H1 (cell line): ENCODE results near the gene ASB17. TPM values are rescaled to one million over a fixed set of nuclear protein-coding genes. Genes with fewer than 3 reads are reported as not detected.

Source experiments
- CTCF ChIA-PET: fragments of 300-600 bp; sonication (Branson Sonifier 250); formaldehyde crosslinking; loops from one replicate; lab custom pipeline; 2021; ENCODE audit not compliant: partially characterized antibody; lab: Charles Lee
- POLR2A ChIA-PET: fragments of 300-600 bp; sonication (Branson Sonifier 250); formaldehyde crosslinking; loops from one replicate; lab custom pipeline; 2021; ENCODE audit warnings: inconsistent platforms; ENCODE audit not compliant: partially characterized antibody; lab: Charles Lee
- DNase-seq, 2 experiments: peaks; one replicate each; pipeline versions ENCODE4 v3.0.0 to v3.0.0-alpha.2; 2010 to 2022; ENCODE audit warnings: low spot score in 2 of 2, low read depth in 1 of 2, mixed read lengths in 1 of 2
- FAIRE-seq: peaks from 2 replicates; lab custom pipeline; 2011; peaks lifted over from hg19 to GRCh38; lab: Jason Lieb, UNC
- H2AFZ ChIP-seq: 2 replicates; pipeline ENCODE4 v1.8.1; 2012; ENCODE audit warnings: low read length, inconsistent platforms
- H2AK5ac ChIP-seq: 2 replicates; pipeline ENCODE4 v1.6.1; 2013; ENCODE audit warnings: low read depth, low read length
- H2BK120ac ChIP-seq: replicated peaks from 2 replicates; pipeline ENCODE3; 2013; ENCODE audit warnings: low read depth, low read length, inconsistent platforms
- H2BK12ac ChIP-seq: 2 replicates; pipeline ENCODE4 v1.6.1; 2013; ENCODE audit warnings: low read depth, low read length
- H2BK15ac ChIP-seq: 2 replicates; pipeline ENCODE4 v1.6.1; 2013; ENCODE audit warnings: low read length
- H2BK20ac ChIP-seq: 2 replicates; pipeline ENCODE4 v1.6.1; 2013; ENCODE audit warnings: low read length
- H2BK5ac ChIP-seq: 2 replicates; pipeline ENCODE4 v1.6.1; 2013; ENCODE audit warnings: low read depth, low read length
- H3K14ac ChIP-seq: 2 replicates; pipeline ENCODE4 v1.6.1; 2013; ENCODE audit warnings: inconsistent platforms; ENCODE audit not compliant: insufficient read length
- H3K18ac ChIP-seq: 2 replicates; pipeline ENCODE4 v1.6.1; 2013; ENCODE audit warnings: low read length; ENCODE audit errors: extremely low read depth
- H3K23ac ChIP-seq: 2 replicates; pipeline ENCODE4 v1.6.1; 2013; ENCODE audit warnings: inconsistent platforms; ENCODE audit not compliant: insufficient read length
- H3K23me2 ChIP-seq: 2 replicates; pipeline ENCODE4 v1.6.1; 2013; ENCODE audit warnings: low read depth, low read length
- H3K27ac ChIP-seq: 2 replicates; pipeline ENCODE4 v1.6.1; 2011; ENCODE audit warnings: low read depth, low read length, inconsistent platforms
- H3K27me3 ChIP-seq, 4 experiments: replicated peaks in 1 of 4; 1 replicate in 1 of 4; 2 replicates in 3 of 4; pipeline versions ENCODE4 v1.6.1 to v1.8.1; 2011 to 2013; ENCODE audit warnings: low read length in 3 of 4, mild to moderate bottlenecking in 3 of 4, inconsistent platforms in 2 of 4, mixed read lengths in 2 of 4, moderate library complexity in 1 of 4; ENCODE audit not compliant: control insufficient read depth in 3 of 4, insufficient read depth in 3 of 4; ENCODE audit errors: extremely low read depth in 1 of 4
- H3K36me3 ChIP-seq, 4 experiments: 2 replicates each; pipeline versions ENCODE4 v1.6.1 to v1.8.1; 2011 to 2013; ENCODE audit warnings: mild to moderate bottlenecking in 4 of 4, low read length in 3 of 4, moderate library complexity in 2 of 4, control low read depth in 1 of 4, inconsistent platforms in 1 of 4; ENCODE audit not compliant: insufficient read depth in 4 of 4, control insufficient read depth in 2 of 4
- H3K4ac ChIP-seq: replicated peaks from 2 replicates; pipeline ENCODE3; 2013; ENCODE audit warnings: low read length, low read depth, mixed read lengths, inconsistent platforms; ENCODE audit not compliant: insufficient read length
- H3K4me1 ChIP-seq, 4 experiments: replicated peaks in 1 of 4; 1 replicate in 1 of 4; 2 replicates in 3 of 4; pipeline versions ENCODE4 v1.6.1 to v1.8.1; 2011 to 2013; ENCODE audit warnings: low read length in 3 of 4, inconsistent platforms in 2 of 4, mixed read lengths in 1 of 4; ENCODE audit not compliant: insufficient read depth in 4 of 4, control insufficient read depth in 3 of 4
- H3K4me2 ChIP-seq, 2 experiments: 2 replicates each; pipeline versions ENCODE4 v1.6.1 to v1.8.1; 2011 to 2013; ENCODE audit warnings: low read depth in 2 of 2, low read length in 2 of 2, control low read depth in 1 of 2, inconsistent platforms in 1 of 2, mild to moderate bottlenecking in 1 of 2; ENCODE audit not compliant: insufficient read depth in 1 of 2
- H3K4me3 ChIP-seq, 4 experiments: fragments of 200-600, 300-600 bp in 1 of 4; sonication (generic), shearing (Covaris generic), sonication (Bioruptor Twin) in 1 of 4; 2 replicates each; pipeline versions ENCODE4 v1.5.1 to v1.8.1; 2011 to 2016; ENCODE audit warnings: low read length in 4 of 4, low read depth in 3 of 4, control low read depth in 2 of 4, inconsistent platforms in 2 of 4, mild to moderate bottlenecking in 2 of 4, mixed read lengths in 1 of 4, moderate library complexity in 1 of 4; ENCODE audit not compliant: insufficient read depth in 2 of 4; ENCODE audit errors: extremely low read depth in 1 of 4
- H3K56ac ChIP-seq: replicated peaks from 2 replicates; pipeline ENCODE3; 2013; ENCODE audit warnings: low read depth, mild to moderate bottlenecking, mixed read lengths, low read length, inconsistent platforms; ENCODE audit not compliant: insufficient read length
- H3K79me1 ChIP-seq: 2 replicates; pipeline ENCODE4 v1.6.1; 2013; ENCODE audit warnings: low read depth, low read length, control low read depth
- H3K79me2 ChIP-seq, 2 experiments: 2 replicates each; pipeline versions ENCODE4 v1.6.1 to v1.8.1; 2012 to 2013; ENCODE audit warnings: low read length in 2 of 2, mild to moderate bottlenecking in 2 of 2, inconsistent platforms in 1 of 2; ENCODE audit not compliant: insufficient read depth in 2 of 2, control insufficient read depth in 1 of 2
- H3K9ac ChIP-seq, 4 experiments: replicated peaks in 1 of 4; 1 replicate in 1 of 4; 2 replicates in 3 of 4; pipeline versions ENCODE4 v1.6.1 to v1.8.1; 2011 to 2013; ENCODE audit warnings: low read depth in 3 of 4, low read length in 3 of 4, control low read depth in 2 of 4, mild to moderate bottlenecking in 2 of 4, moderate library complexity in 2 of 4, inconsistent platforms in 1 of 4; ENCODE audit errors: extremely low read depth in 1 of 4
- H3K9me3 ChIP-seq, 2 experiments: 2 replicates each; pipeline versions ENCODE4 v1.6.1 to v1.8.1; 2012 to 2013; ENCODE audit warnings: mild to moderate bottlenecking in 2 of 2, moderate library complexity in 2 of 2, control low read depth in 1 of 2, inconsistent platforms in 1 of 2, low read depth in 1 of 2, low read length in 1 of 2, mixed read lengths in 1 of 2; ENCODE audit not compliant: insufficient read depth in 2 of 2
- H4K20me1 ChIP-seq, 2 experiments: replicated peaks in 1 of 2; 2 replicates each; pipeline versions ENCODE3 to v1.8.1; 2011 to 2013; ENCODE audit warnings: inconsistent platforms in 2 of 2, low read length in 2 of 2, mild to moderate bottlenecking in 1 of 2; ENCODE audit not compliant: insufficient read depth in 2 of 2, control insufficient read depth in 1 of 2
- H4K5ac ChIP-seq: 2 replicates; pipeline ENCODE4 v1.6.1; 2013; ENCODE audit warnings: low read length, low read depth, mixed read lengths, inconsistent platforms; ENCODE audit not compliant: insufficient read length
- H4K8ac ChIP-seq: 2 replicates; pipeline ENCODE4 v1.8.0; 2013; ENCODE audit warnings: mild to moderate bottlenecking, moderate library complexity, low read length, inconsistent platforms; ENCODE audit not compliant: insufficient read depth; ENCODE audit errors: extremely low read depth
- H4K91ac ChIP-seq: replicated peaks from 2 replicates; pipeline ENCODE3; 2013; ENCODE audit warnings: low read length, mixed read lengths, inconsistent platforms; ENCODE audit not compliant: insufficient read length
- CHD1 ChIP-seq: IDR thresholded peaks from 2 replicates; pipeline ENCODE4 v1.6.1; 2012; ENCODE audit warnings: low read depth, low read length, improper control_type of control experiment
- WGBS, 2 experiments: shearing (Covaris generic) in 1 of 2; methylation state at CpG; one replicate each; pipeline versions ENCODE4 v1.1.6 to v1.1.7; 2013 to 2015; ENCODE audit warnings: low lambda C conversion rate in 2 of 2, mixed read lengths in 2 of 2, inconsistent platforms in 1 of 2, low coverage in 1 of 2, missing lambda C conversion rate in 1 of 2; ENCODE audit not compliant: insufficient replicate concordance in 2 of 2, insufficient coverage in 1 of 2, insufficient read length in 1 of 2; ENCODE audit errors: extremely low coverage in 1 of 2, missing lambda C conversion rate in 1 of 2; 5-methylcytosine and 5-hydroxymethylcytosine counted together
- polyA plus RNA-seq, 7 experiments: library from polyadenylated mRNA; depleted of rRNA in 3 of 7; stranded (reverse) in 5 of 7; unstranded in 2 of 7; fragments of >200 nt in 5 of 7; fragments of 200-250 nt in 2 of 7; gene quantifications; 1 replicate in 5 of 7; 2 replicates in 1 of 7; 4 replicates in 1 of 7; pipeline versions ENCODE4 v1.2.1 to v1.2.3, GENCODE V29; 2011 to 2013; ENCODE audit warnings: missing spikeins in 2 of 7, mixed read lengths in 2 of 7
- total RNA-seq: library from RNA; stranded (reverse); fragmentation: NEBNext Ultra II Directional; extraction: Animal tissue kit (Norgen Biotek cat#: 25700); gene quantifications from 2 replicates; pipeline ENCODE4 v1.2.1, GENCODE V29; 2021
- TF ChIP-seq, protein P1 (sequence below): IDR thresholded peaks from 2 replicates; pipeline ENCODE4 v1.6.1; 2012; ENCODE audit warnings: inconsistent platforms

Gene ASB17
- total and polyA plus RNA-seq, 2 of the 8 experiments (the other 6 are each of a cell fraction or from before 2014, with no cell fraction given), result not detected

DNA sequence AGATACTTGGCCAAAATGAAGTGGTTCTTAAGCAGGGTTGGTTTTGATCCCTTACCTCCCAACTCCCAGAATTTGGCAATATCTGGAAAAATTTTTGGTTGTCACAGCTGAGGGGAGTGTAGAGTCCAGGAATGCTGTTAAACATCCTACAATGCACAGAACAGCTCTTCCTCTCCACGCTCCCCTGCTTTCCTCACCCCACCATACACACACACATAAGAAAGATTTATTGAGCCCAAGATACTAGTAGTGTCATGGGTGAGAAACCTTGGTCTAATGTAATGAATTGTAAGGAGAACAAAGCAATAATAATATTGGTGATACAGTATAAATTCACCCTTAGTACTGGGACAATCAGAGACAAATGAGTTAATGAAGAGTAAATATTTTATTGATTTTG, 47.8 kb downstream of the ASB17 start:
- no peak overlapping the region for H3K4ac ChIP-seq
- H4K91ac ChIP-seq, result no peak overlapping the region
- H2AFZ ChIP-seq, result no peak overlapping the region
- H4K8ac ChIP-seq, result no peak overlapping the region
- H3K4me2 ChIP-seq, result no peak overlapping the region
- ChIA-PET CTCF (no interaction called here), POLR2A (no interaction called here)
- no peaks in the 10 kb centered on the region for H3K9me3 ChIP-seq
- H3K18ac ChIP-seq, result no peak overlapping the region
- no peak overlapping the region for H2BK12ac ChIP-seq
- no peak overlapping the region for H2BK120ac ChIP-seq
- no peak overlapping the region for H2BK20ac ChIP-seq
- H3K14ac ChIP-seq, result no peak overlapping the region
- no peak overlapping the region for H2AK5ac ChIP-seq
- H3K56ac ChIP-seq, result no peak overlapping the region
- TF ChIP-seq CHD1, result no peak
- TF ChIP-seq, protein P1, sequence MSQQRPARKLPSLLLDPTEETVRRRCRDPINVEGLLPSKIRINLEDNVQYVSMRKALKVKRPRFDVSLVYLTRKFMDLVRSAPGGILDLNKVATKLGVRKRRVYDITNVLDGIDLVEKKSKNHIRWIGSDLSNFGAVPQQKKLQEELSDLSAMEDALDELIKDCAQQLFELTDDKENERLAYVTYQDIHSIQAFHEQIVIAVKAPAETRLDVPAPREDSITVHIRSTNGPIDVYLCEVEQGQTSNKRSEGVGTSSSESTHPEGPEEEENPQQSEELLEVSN, result no peak
- no peaks in the 10 kb centered on the region for H3K36me3 ChIP-seq
- H3K27me3 ChIP-seq, result no peaks in the 10 kb centered on the region
- H3K9ac ChIP-seq, result no peak overlapping the region
- no peak overlapping the region for H2BK15ac ChIP-seq
- no peaks in the 10 kb centered on the region for H3K79me1 ChIP-seq
- H3K23ac ChIP-seq, result no peak overlapping the region
- no peaks in the 10 kb centered on the region for H3K79me2 ChIP-seq
- 82% methylated on average over 1 of the region's 1 CpG; no CpG with 5 or more reads in 1 of the 2 experiments for WGBS, 2 experiments
- no peak for DNase-seq
- no peak overlapping the region for H3K4me3 ChIP-seq
- FAIRE-seq, result no peak
- no peaks in the 10 kb centered on the region for H3K4me1 ChIP-seq
- no peak overlapping the region for H2BK5ac ChIP-seq
- no peaks in the 10 kb centered on the region for H4K20me1 ChIP-seq
- H3K23me2 ChIP-seq, result peaks cover 2% of the 10 kb centered on the region; the same call in 1 of the 2 replicates
- no peak overlapping the region for H4K5ac ChIP-seq
- no peak overlapping the region for H3K27ac ChIP-seq
